K562 (cell line): Measurements from ENCODE around the gene PCBP2. TPM values are rescaled to one million over a fixed set of nuclear protein-coding genes. Genes with fewer than 3 reads are reported as not detected.
A peak's percentile ranks its signal among the peaks of the same experiment; 100 is the strongest.
"Not testable (repeated sequence)": the region's sequence is repeated elsewhere in the genome, so short reads cannot be mapped to it uniquely, and the experiment has no call there.

ENCODE experiments used
- ATAC-seq: fragments of 200-7000 bp; cut with Tn5 transposase; 3 replicates; pipeline ENCODE4 v1.9.1; 2020; ENCODE audit warnings: moderate library complexity
- BruUV-seq: library from RNA; stranded (reverse); fragments of 400-500 nt; replicated peaks from 2 replicates; lab custom pipeline; 2021; lab: Mats Ljungman, UMichigan
- CTCF ChIA-PET: fragments of 300-600 bp; formaldehyde crosslinking; extraction: SDS; loops from one replicate; lab custom pipeline; 2021; ENCODE audit warnings: low intra/inter-chr PET ratio; lab: Yijun Ruan, JAX
- POLR2A ChIA-PET: fragments of 300-600, 350-650 bp; sonication (Branson Sonifier 250); formaldehyde crosslinking; extraction: SDS; loops from one replicate; lab custom pipeline; 2021; ENCODE audit warnings: antibody characterized with exemption, inconsistent platforms; lab: Yijun Ruan, JAX
- DNase-seq, 4 experiments: peaks; one replicate each; pipeline versions ENCODE4 v3.0.0 to v3.0.0-alpha.2; 2011 to 2018; ENCODE audit warnings: low spot score in 3 of 4, mixed read lengths in 3 of 4; ENCODE audit errors: extremely low read depth in 1 of 4
- FAIRE-seq: peaks from 2 replicates; lab custom pipeline; 2011; peaks lifted over from hg19 to GRCh38; lab: Jason Lieb, UNC
- H2AFZ ChIP-seq: 2 replicates; pipeline ENCODE4 v1.6.0; 2011; ENCODE audit warnings: low read depth, low read length, control low read depth, inconsistent platforms
- H3K27ac ChIP-seq: fragments of 200-600 bp; 3 replicates; pipeline ENCODE4 v1.8.0; 2011; ENCODE audit warnings: low read depth, mild to moderate bottlenecking, control low read depth, inconsistent platforms, low read length, moderate library complexity, mixed read lengths; ENCODE audit errors: extremely low read depth
- H3K27me3 ChIP-seq, 2 experiments: fragments of 300-600 bp in 1 of 2; 2 replicates in 1 of 2; 3 replicates in 1 of 2; pipeline versions ENCODE4 v1.6.0 to v1.8.0; 2011; ENCODE audit warnings: inconsistent platforms in 2 of 2, low read length in 2 of 2, mild to moderate bottlenecking in 1 of 2, mixed read lengths in 1 of 2, moderate library complexity in 1 of 2; ENCODE audit not compliant: control insufficient read depth in 2 of 2, insufficient read depth in 2 of 2
- H3K36me3 ChIP-seq: fragments of 300-600 bp; 3 replicates; pipeline ENCODE4 v1.8.0; 2011; ENCODE audit warnings: mild to moderate bottlenecking, low read length, inconsistent platforms; ENCODE audit not compliant: control insufficient read depth, insufficient read depth
- H3K4me1 ChIP-seq, 2 experiments: fragments of 200-600 bp in 1 of 2; replicated peaks in 1 of 2; 2 replicates in 1 of 2; 3 replicates in 1 of 2; pipeline versions ENCODE4 v1.5.1 to v1.8.0; 2011; ENCODE audit warnings: inconsistent platforms in 2 of 2, low read length in 2 of 2, mild to moderate bottlenecking in 1 of 2, mixed read lengths in 1 of 2, moderate library complexity in 1 of 2; ENCODE audit not compliant: control insufficient read depth in 2 of 2, insufficient read depth in 2 of 2
- H3K4me2 ChIP-seq: 2 replicates; pipeline ENCODE4 v1.6.1; 2011; ENCODE audit warnings: low read length, control low read depth, inconsistent platforms, mixed read lengths; ENCODE audit not compliant: insufficient read depth
- H3K4me3 ChIP-seq: fragments of 200-600 bp; sonication (generic), shearing (Covaris generic); 2 replicates; pipeline ENCODE4 v1.5.1; 2016; ENCODE audit warnings: control low read depth, inconsistent platforms
- H3K79me2 ChIP-seq: fragments of 200-600 bp; 3 replicates; pipeline ENCODE4 v1.8.0; 2011; ENCODE audit warnings: low read length, inconsistent platforms; ENCODE audit not compliant: control insufficient read depth, insufficient read depth
- H3K9ac ChIP-seq, 2 experiments: 2 replicates each; pipeline versions ENCODE4 v1.6.0 to v1.6.1; 2011; ENCODE audit warnings: low read depth in 2 of 2, low read length in 2 of 2, control low read depth in 1 of 2, inconsistent platforms in 1 of 2, mild to moderate bottlenecking in 1 of 2, mixed read lengths in 1 of 2; ENCODE audit not compliant: insufficient read depth in 1 of 2
- H3K9me1 ChIP-seq: one replicate; pipeline ENCODE4 v1.6.0; 2011; ENCODE audit warnings: inconsistent platforms, mild to moderate bottlenecking, low read length, moderate library complexity; ENCODE audit not compliant: control insufficient read depth, insufficient read depth
- H3K9me3 ChIP-seq: replicated peaks from 2 replicates; pipeline ENCODE4 v1.5.1; 2011; ENCODE audit warnings: low read depth, low read length, inconsistent platforms; ENCODE audit not compliant: control insufficient read depth, insufficient read depth
- H4K20me1 ChIP-seq: replicated peaks from 2 replicates; pipeline ENCODE4 v1.6.1; 2011; ENCODE audit warnings: low read length, inconsistent platforms, mixed read lengths; ENCODE audit not compliant: control insufficient read depth, insufficient read depth
- E2F3 ChIP-seq: fragments of 250-450 bp; sonication (Bioruptor Pico); IDR thresholded peaks from 2 replicates; pipeline ENCODE4 v1.4.0; 2020; ENCODE audit warnings: mild to moderate bottlenecking
- GTF2B ChIP-seq: IDR thresholded peaks from 2 replicates; pipeline ENCODE4 v1.6.1; 2011; ENCODE audit not compliant: insufficient read length; ENCODE audit errors: extremely low read depth
- HES1 ChIP-seq: fragments of 450-650 bp; IDR thresholded peaks from 2 replicates; pipeline ENCODE4 v1.6.1; 2016; ENCODE audit warnings: low read depth, mild to moderate bottlenecking, moderate library complexity
- MED1 ChIP-seq: sonication (generic); formaldehyde crosslinking; IDR thresholded peaks from 2 replicates; pipeline ENCODE4 v1.8.1; 2023; ENCODE audit warnings: missing genetic modification reagents, borderline replicate concordance
- MIER1 ChIP-seq: fragments of 450-650 bp; IDR thresholded peaks from 2 replicates; pipeline ENCODE4 v1.6.1; 2016; ENCODE audit warnings: antibody characterized with exemption, mild to moderate bottlenecking, low read depth
- NBN ChIP-seq: fragments of 450-650 bp; IDR thresholded peaks from 2 replicates; pipeline ENCODE4 v1.6.1; 2016; ENCODE audit warnings: low read depth, mild to moderate bottlenecking
- POLR2AphosphoS5 ChIP-seq: IDR thresholded peaks from 2 replicates; pipeline ENCODE4 v1.6.1; 2011; ENCODE audit warnings: mild to moderate bottlenecking, low read depth, low read length, moderate library complexity; ENCODE audit not compliant: control insufficient read depth, insufficient read depth
- PURB ChIP-seq: sonication (generic); formaldehyde crosslinking; IDR thresholded peaks from 2 replicates; pipeline ENCODE4 v1.9.0; 2021; ENCODE audit warnings: low read depth, mild to moderate bottlenecking, missing genetic modification reagents
- SP1 ChIP-seq: sonication (generic); formaldehyde crosslinking; IDR thresholded peaks from 2 replicates; pipeline ENCODE4 v1.8.1; 2022; ENCODE audit warnings: mild to moderate bottlenecking, missing genetic modification reagents
- TAL1 ChIP-seq: fragments of 450-650 bp; IDR thresholded peaks from 2 replicates; pipeline ENCODE4 v1.6.1; 2016; ENCODE audit warnings: mild to moderate bottlenecking
- ZBTB8A ChIP-seq: fragments of 450-650 bp; IDR thresholded peaks from 2 replicates; pipeline ENCODE4 v1.6.1; 2018; ENCODE audit warnings: mild to moderate bottlenecking, moderate library complexity; ENCODE audit not compliant: partially characterized antibody
- ZNF140 ChIP-seq: fragments of 250-450 bp; sonication (Bioruptor Pico); IDR thresholded peaks from 2 replicates; pipeline ENCODE4 v1.8.0; 2021; ENCODE audit warnings: moderate library complexity, mild to moderate bottlenecking, inconsistent platforms
- ZNF431 ChIP-seq: sonication (generic); formaldehyde crosslinking; IDR thresholded peaks from 2 replicates; pipeline ENCODE4 v1.8.0; 2022; ENCODE audit warnings: mild to moderate bottlenecking, missing genetic modification reagents
- ZNF655 ChIP-seq: fragments of 250-450 bp; sonication (Bioruptor Pico); IDR thresholded peaks from 2 replicates; pipeline ENCODE4 v1.5.0; 2021
- WGBS: fragments of 100-300 bp; shearing (Covaris generic); methylation state at CpG from one replicate; pipeline ENCODE4 v1.1.6; 2016; ENCODE audit warnings: low coverage, mixed read lengths; ENCODE audit not compliant: insufficient coverage; ENCODE audit errors: missing lambda C conversion rate; 5-methylcytosine and 5-hydroxymethylcytosine counted together
- in situ Hi-C: fragments of 300-500 bp; cut with MboI; formaldehyde crosslinking; loops from 4 replicates; pipeline ENCODE4 v1.15.0; 2018; ENCODE audit warnings: inconsistent platforms, mixed read lengths
- intact Hi-C: fragments of 100-400 bp; cut with micrococcal nuclease; formaldehyde crosslinking; loops from 2 replicates; pipeline ENCODE4 v1.14.2; 2022
- polyA plus RNA-seq, 8 experiments: library from polyadenylated mRNA; depleted of rRNA in 4 of 8; stranded (reverse) in 5 of 8; unstranded in 3 of 8; fragments of >200 nt; fragmentation: Nextera tagmentation in 2 of 8; fragmentation: Illumina TruSeq in 1 of 8; extraction: Ambion mirVana in 2 of 8; extraction: Trizol in 1 of 8; gene quantifications; 2 replicates each; pipeline versions ENCODE4 v1.2.1 to v1.2.3, GENCODE V29; 2011 to 2014; ENCODE audit warnings: inconsistent platforms in 1 of 8, missing spikeins in 1 of 8
- total RNA-seq, 7 experiments: library from RNA; depleted of rRNA in 6 of 7; stranded (reverse); fragments of >200 nt in 6 of 7; fragmentation: Illumina TruSeq in 2 of 7; extraction: Trizol in 2 of 7; gene quantifications; 2 replicates each; pipeline versions ENCODE4 v1.2.1 to v1.2.3, GENCODE V29; 2011 to 2021; ENCODE audit warnings: low replicate concordance in 1 of 7

PCBP2 gene
- total and polyA plus RNA-seq, 9 of the 15 experiments (the other 6 are each of a cell fraction or from before 2014, with no cell fraction given): 137 to 831 (median 328) TPM

GRCh38 chr12:53451661-53452158 lies at the start of gene PCBP2 (continued):
- TF ChIP-seq POLR2AphosphoS5 (peak; percentile 80), NBN (peak; percentile 93), ZBTB8A (no peak), GTF2B (peak; percentile 47), PURB (CRISPR knock-in tag) (no peak), ZNF140 (CRISPR knock-in tag) (no peak), TAL1 (peak; percentile 23), MIER1 (0 out of 2 replicates have a peak, but pooled peaks have one; percentile 42), E2F3 (CRISPR knock-in tag) (no peak), ZNF655 (CRISPR knock-in tag) (no peak), HES1 (peak; percentile 46; the same call in 1 of the 2 replicates), MED1 (CRISPR knock-in tag) (no peak), SP1 (CRISPR knock-in tag) (peak; percentile 96), ZNF431 (CRISPR knock-in tag) (no peak)

GRCh38 chr12:53402351-53402750 lies 49.6 kb upstream of the PCBP2 start:
- H3K4me2 ChIP-seq, H4K20me1 ChIP-seq, FAIRE-seq, H3K27ac ChIP-seq, CTCF ChIA-PET, H3K4me3 ChIP-seq, BruUV-seq, ATAC-seq, H2AFZ ChIP-seq, H3K27me3 ChIP-seq, in situ Hi-C loops, DNase-seq, H3K9ac ChIP-seq, H3K9me3 ChIP-seq, intact Hi-C loops, H3K9me1 ChIP-seq: not testable (repeated sequence)
- WGBS: 97% methylated on average over 14 of the region's 16 CpGs
- peaks cover 3 to 23% of the 10 kb centered on the region in 2 experiments; a peak in 3 of 5 replicates for H3K4me1 ChIP-seq
- H3K36me3 ChIP-seq: peaks cover 36% of the 10 kb centered on the region; the same call in 2 of the 3 replicates
- H3K79me2 ChIP-seq: peaks cover 73% of the 10 kb centered on the region
- POLR2A ChIA-PET: interaction anchor here (1.4 to 1.5 kb wide), 3 partner anchors 14 to 57 kb away, joined by 4 to 7 read pairs (median 5); no protein-coding TSS in a partner anchor
